Measurements from ENCODE around the gene BAZ1A. TPM values are rescaled to one million over a fixed set of nuclear protein-coding genes. Genes with fewer than 3 reads are reported as not detected.
"Not testable (repeated sequence)": the region's sequence is repeated elsewhere in the genome, so short reads cannot be mapped to it uniquely, and the experiment has no call there.

The BAZ1A gene
- total RNA-seq, 2 donors from 2014 or later, result 25.3 to 31.5 TPM

- Histone ChIP-seq H3K4me3 (no peak overlapping the region), H3K4me1 (replicated peaks) (no peaks in the 10 kb centered on the region), H3K27ac (no peak overlapping the region), H3K27me3 (replicated peaks; ENCODE audit: insufficient read depth) (no peaks in the 10 kb centered on the region), H3K9me3 (no peaks in the 10 kb centered on the region), H3K36me3 (no peaks in the 10 kb centered on the region)
- 81% methylated on average over 8 of the region's 8 CpGs for WGBS
- DNase-seq (ENCODE audit: low spot score), result no peak
- intact Hi-C loops (cut with DNase I), result no loop called here
- no peak for TF ChIP-seq CTCF (IDR thresholded peaks at IDR 0.05)
- TF ChIP-seq POLR2A (IDR thresholded peaks at IDR 0.05), result no peak
- no peak for TF ChIP-seq POLR2AphosphoS5 (IDR thresholded peaks at IDR 0.05)
Measured at GRCh38 chr14:34742270-34743115, 132.7 kb downstream of the BAZ1A start.

- no peak for TF ChIP-seq CTCF (IDR thresholded peaks at IDR 0.05)
- TF ChIP-seq POLR2A (IDR thresholded peaks at IDR 0.05), result no peak
- no peak for TF ChIP-seq POLR2AphosphoS5 (IDR thresholded peaks at IDR 0.05)
- Histone ChIP-seq H3K27me3 (replicated peaks; ENCODE audit: insufficient read depth) (no peaks in the 10 kb centered on the region), H3K27ac (no peak overlapping the region), H3K36me3 (no peaks in the 10 kb centered on the region), H3K9me3 (no peaks in the 10 kb centered on the region), H3K4me1 (replicated peaks) (no peaks in the 10 kb centered on the region), H3K4me3 (no peak overlapping the region)
- DNase-seq (ENCODE audit: low spot score), result no peak
- 74% methylated on average over 1 of the region's 1 CpG for WGBS
- intact Hi-C loops (cut with DNase I), result no loop called here
Measured at GRCh38 chr14:34741840-34742239, 133.3 kb downstream of the BAZ1A start.

GRCh38 chr14:34740139-34740538, 135.0 kb downstream of the BAZ1A start:
- H3K27me3 ChIP-seq (replicated peaks; ENCODE audit: insufficient read depth); intact Hi-C loops (cut with DNase I); H3K9me3 ChIP-seq; H3K27ac ChIP-seq; DNase-seq (ENCODE audit: low spot score); H3K4me3 ChIP-seq; H3K36me3 ChIP-seq; H3K4me1 ChIP-seq (replicated peaks): not testable (repeated sequence)
- WGBS, result 76% methylated on average over 6 of the region's 6 CpGs

- DNase-seq (ENCODE audit: low spot score); H3K27ac ChIP-seq; H3K4me1 ChIP-seq (replicated peaks); H3K4me3 ChIP-seq; H3K9me3 ChIP-seq; H3K27me3 ChIP-seq (replicated peaks; ENCODE audit: insufficient read depth); H3K36me3 ChIP-seq; intact Hi-C loops (cut with DNase I): not testable (repeated sequence)
- 84% methylated on average over 4 of the region's 4 CpGs for WGBS
Measured at GRCh38 chr14:34737079-34737478, 138.1 kb downstream of the BAZ1A start.

- no peak for DNase-seq (ENCODE audit: low spot score)
- H3K36me3 ChIP-seq, result no peaks in the 10 kb centered on the region
- no peaks in the 10 kb centered on the region for H3K27me3 ChIP-seq (replicated peaks; ENCODE audit: insufficient read depth)
- no peak overlapping the region for H3K4me3 ChIP-seq
- H3K4me1 ChIP-seq (replicated peaks), result no peaks in the 10 kb centered on the region
- WGBS, result 30% methylated on average over 3 of the region's 3 CpGs
- TF ChIP-seq POLR2A (IDR thresholded peaks at IDR 0.05) (no peak), CTCF (IDR thresholded peaks at IDR 0.05) (no peak), POLR2AphosphoS5 (IDR thresholded peaks at IDR 0.05) (no peak)
- no peaks in the 10 kb centered on the region for H3K9me3 ChIP-seq
- intact Hi-C loops (cut with DNase I), result no loop called here
- no peak overlapping the region for H3K27ac ChIP-seq
Measured at GRCh38 chr14:34733245-34733644, 141.9 kb downstream of the BAZ1A start.

- no peak overlapping the region for H3K27ac ChIP-seq
- no peaks in the 10 kb centered on the region for H3K9me3 ChIP-seq
- DNase-seq (ENCODE audit: low spot score), result no peak
- H3K36me3 ChIP-seq, result no peaks in the 10 kb centered on the region
- intact Hi-C loops (cut with DNase I), result no loop called here
- WGBS, result 68% methylated on average over 4 of the region's 4 CpGs
- H3K27me3 ChIP-seq (replicated peaks; ENCODE audit: insufficient read depth), result no peaks in the 10 kb centered on the region
- H3K4me3 ChIP-seq, result no peak overlapping the region
- no peaks in the 10 kb centered on the region for H3K4me1 ChIP-seq (replicated peaks)
- TF ChIP-seq CTCF (IDR thresholded peaks at IDR 0.05) (no peak), POLR2AphosphoS5 (IDR thresholded peaks at IDR 0.05) (no peak), POLR2A (IDR thresholded peaks at IDR 0.05) (no peak)
Measured at GRCh38 chr14:34732802-34733201, 142.4 kb downstream of the BAZ1A start.

Measured in prostate gland (tissue), 2 donors.